ENCODE results near the gene ANO4. TPM values are rescaled to one million over a fixed set of nuclear protein-coding genes. Genes with fewer than 3 reads are reported as not detected.

ANO4 gene
- total and polyA plus RNA-seq, 2 of the 8 experiments (the other 6 are each of a cell fraction or from before 2014, with no cell fraction given), result 1.1 to 3.4 TPM

DNA sequence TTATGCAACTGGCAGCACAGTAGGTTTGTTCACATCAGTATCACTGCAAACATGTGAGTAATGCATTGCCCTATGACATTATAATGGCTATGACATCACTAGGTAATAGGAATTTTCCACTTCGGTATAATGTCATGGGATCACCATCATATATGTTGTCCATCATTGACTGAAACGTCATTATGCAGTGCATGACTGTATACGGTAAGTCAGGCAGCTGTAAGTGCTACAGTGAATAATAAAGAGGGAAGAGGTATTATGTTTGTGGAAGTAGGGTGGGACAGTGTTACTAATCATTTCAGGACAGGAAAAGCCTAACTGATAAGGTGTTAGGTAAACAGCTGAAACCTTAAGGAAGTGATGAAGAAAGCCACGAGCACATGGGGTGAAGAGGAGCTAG is 68.1 kb downstream of the ANO4 start:
- FAIRE-seq, result no peak
- no peak overlapping the region for H2BK120ac ChIP-seq (replicated peaks; ENCODE audit: low read depth, low read length)
- no peaks in the 10 kb centered on the region for H3K79me1 ChIP-seq (ENCODE audit: low read depth, low read length)
- H3K4me2 ChIP-seq (ENCODE audit: insufficient read depth in 1 of 2, low read depth in 2 of 2, low read length in 2 of 2), result no peak overlapping the region
- H2AFZ ChIP-seq (ENCODE audit: low read length), result no peak overlapping the region
- H3K4me3 ChIP-seq (ENCODE audit: extremely low read depth in 1 of 4, insufficient read depth in 2 of 4, low read depth in 3 of 4, low read length in 4 of 4), result no peak overlapping the region
- CTCF ChIA-PET (ENCODE audit: partially characterized antibody), result interaction anchor here (8.4 kb wide), 1 partner anchor 15 kb away, joined by 58 read pairs; no protein-coding TSS in a partner anchor
- no peak overlapping the region for H4K8ac ChIP-seq (ENCODE audit: extremely low read depth, insufficient read depth, low read length)
- no peak overlapping the region for H3K56ac ChIP-seq (replicated peaks; ENCODE audit: insufficient read length, low read depth, low read length)
- H3K14ac ChIP-seq (ENCODE audit: insufficient read length), result no peak overlapping the region
- H3K27me3 ChIP-seq (replicated peaks in 1 of 4; ENCODE audit: control insufficient read depth in 3 of 4, extremely low read depth in 1 of 4, insufficient read depth in 3 of 4, low read length in 3 of 4), result no peaks in the 10 kb centered on the region
- H4K20me1 ChIP-seq (replicated peaks in 1 of 2; ENCODE audit: control insufficient read depth in 1 of 2, insufficient read depth in 2 of 2, low read length in 2 of 2), result no peaks in the 10 kb centered on the region
- WGBS, 2 experiments (ENCODE audit: extremely low coverage in 1 of 2, insufficient coverage in 1 of 2, insufficient read length in 1 of 2, insufficient replicate concordance in 2 of 2, low coverage in 1 of 2, low lambda C conversion rate in 2 of 2, missing lambda C conversion rate in 1 of 2), result 91% methylated on average over 4 of the region's 4 CpGs; no CpG with 5 or more reads in 1 of the 2 experiments
- H3K23ac ChIP-seq (ENCODE audit: insufficient read length), result no peak overlapping the region
- no peaks in the 10 kb centered on the region for H3K9me3 ChIP-seq (ENCODE audit: insufficient read depth in 2 of 2, low read depth in 1 of 2, low read length in 1 of 2)
- no peak overlapping the region for H2BK5ac ChIP-seq (ENCODE audit: low read depth, low read length)
- H4K91ac ChIP-seq (replicated peaks; ENCODE audit: insufficient read length, low read length), result no peak overlapping the region
- H4K5ac ChIP-seq (ENCODE audit: insufficient read length, low read depth, low read length), result no peak overlapping the region
- no peak overlapping the region for H2BK12ac ChIP-seq (ENCODE audit: low read depth, low read length)
- no peaks in the 10 kb centered on the region for H3K23me2 ChIP-seq (ENCODE audit: low read depth, low read length)
- no peak overlapping the region for H2BK15ac ChIP-seq (ENCODE audit: low read length)
- H2AK5ac ChIP-seq (ENCODE audit: low read depth, low read length), result no peak overlapping the region
- no peak overlapping the region for H2BK20ac ChIP-seq (ENCODE audit: low read length)
- DNase-seq (ENCODE audit: low read depth in 1 of 2, low spot score in 2 of 2), result no peak
- no peak overlapping the region for H3K9ac ChIP-seq (replicated peaks in 1 of 4; ENCODE audit: extremely low read depth in 1 of 4, low read depth in 3 of 4, low read length in 3 of 4)
- no peaks in the 10 kb centered on the region for H3K4me1 ChIP-seq (replicated peaks in 1 of 4; ENCODE audit: control insufficient read depth in 3 of 4, insufficient read depth in 4 of 4, low read length in 3 of 4)
- H3K18ac ChIP-seq (ENCODE audit: extremely low read depth, low read length), result no peak overlapping the region
- no peak overlapping the region for H3K4ac ChIP-seq (replicated peaks; ENCODE audit: insufficient read length, low read depth, low read length)
- POLR2A ChIA-PET (ENCODE audit: partially characterized antibody), result no interaction called here
- no peaks in the 10 kb centered on the region for H3K79me2 ChIP-seq (ENCODE audit: control insufficient read depth in 1 of 2, insufficient read depth in 2 of 2, low read length in 2 of 2)
- H3K27ac ChIP-seq (ENCODE audit: low read depth, low read length), result no peak overlapping the region
- H3K36me3 ChIP-seq (ENCODE audit: control insufficient read depth in 2 of 4, insufficient read depth in 4 of 4, low read length in 3 of 4), result no peaks in the 10 kb centered on the region
- TF ChIP-seq CREB1 (IDR thresholded peaks at IDR 0.05), result no peak
- no peak for TF ChIP-seq CBX8 (IDR thresholded peaks at IDR 0.05; ENCODE audit: borderline replicate concordance, low read depth, low read length)
- TF ChIP-seq ZNF274 (IDR thresholded peaks at IDR 0.05; ENCODE audit: borderline replicate concordance, extremely low read depth, low read length), result no peak
- TF ChIP-seq KDM5A (IDR thresholded peaks at IDR 0.05; ENCODE audit: low read length), result no peak
- no peak for TF ChIP-seq RFX5 (IDR thresholded peaks at IDR 0.05; ENCODE audit: borderline replicate concordance, low read depth, low read length)
- no peak for TF ChIP-seq NANOG (IDR thresholded peaks at IDR 0.05; ENCODE audit: insufficient read depth, low read depth, low read length, poor library complexity, severe bottlenecking)
- TF ChIP-seq, protein P1, sequence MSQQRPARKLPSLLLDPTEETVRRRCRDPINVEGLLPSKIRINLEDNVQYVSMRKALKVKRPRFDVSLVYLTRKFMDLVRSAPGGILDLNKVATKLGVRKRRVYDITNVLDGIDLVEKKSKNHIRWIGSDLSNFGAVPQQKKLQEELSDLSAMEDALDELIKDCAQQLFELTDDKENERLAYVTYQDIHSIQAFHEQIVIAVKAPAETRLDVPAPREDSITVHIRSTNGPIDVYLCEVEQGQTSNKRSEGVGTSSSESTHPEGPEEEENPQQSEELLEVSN (IDR thresholded peaks at IDR 0.05), result no peak
- TF ChIP-seq PHF8 (conservative IDR thresholded peaks at IDR 0.05; ENCODE audit: low read depth, low read length), result no peak
- TF ChIP-seq POLR2A (IDR thresholded peaks at IDR 0.05; ENCODE audit: control extremely low read depth in 1 of 2, low read depth in 2 of 2, low read length in 2 of 2), result no peak
- TF ChIP-seq RAD21 (IDR thresholded peaks at IDR 0.05 in 1 of 2, conservative IDR thresholded peaks at IDR 0.05 in 1 of 2; ENCODE audit: low read depth in 2 of 2, low read length in 2 of 2), result no peak
- no peak for TF ChIP-seq SP4 (IDR thresholded peaks at IDR 0.05; ENCODE audit: low read length)
- TF ChIP-seq JUND (IDR thresholded peaks at IDR 0.05; ENCODE audit: low read length), result no peak
- no peak for TF ChIP-seq POU5F1 (IDR thresholded peaks at IDR 0.05; ENCODE audit: low read depth, low read length)
- no peak for TF ChIP-seq RNF2 (IDR thresholded peaks at IDR 0.05; ENCODE audit: borderline replicate concordance, low read depth, low read length, missing control alignments, poor library complexity, severe bottlenecking)
- TF ChIP-seq TCF12 (IDR thresholded peaks at IDR 0.05; ENCODE audit: low read depth, low read length), result no peak
